HG03097 (cell line): Measurements from ENCODE around the gene FBXO39.
"Not testable (repeated sequence)": the region's sequence is repeated elsewhere in the genome, so short reads cannot be mapped to it uniquely, and the experiment has no call there.

Experiments
- ATAC-seq: cut with Tn5 transposase; IDR thresholded peaks from one replicate; pipeline ENCODE4 v1.9.1; 2021; ENCODE audit not compliant: unreplicated experiment, low FRiP score

FBXO39 gene

GRCh38 chr17:6775871-6776405, at the start of gene FBXO39:
Gene FBXO39, plus strand, starts transcription at chr17:6776215. Its CDS starts 3,654 bp downstream, at chr17:6779869.
- no peak for ATAC-seq

- ATAC-seq = no peak
Observed at GRCh38 chr17:6729531-6729930, 46.5 kb upstream of the FBXO39 start.

DNA sequence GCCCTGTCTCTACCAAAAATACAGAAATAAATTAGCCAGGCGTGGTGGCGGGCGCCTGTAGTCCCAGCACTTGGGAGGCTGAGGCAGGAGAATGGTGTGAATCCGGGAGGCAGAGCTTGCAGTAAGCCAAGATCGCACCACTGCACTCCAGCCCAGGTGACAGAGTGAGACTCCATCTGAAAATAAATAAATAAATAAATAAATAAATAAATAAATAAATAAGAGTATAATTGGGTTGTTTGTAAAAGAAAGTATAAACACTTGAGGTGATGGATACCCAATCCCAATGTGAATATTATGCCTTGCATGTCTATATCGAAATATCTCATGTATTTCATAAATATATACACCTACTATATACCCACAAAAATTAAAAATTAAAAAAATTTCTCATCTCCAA, 29.4 kb upstream of the FBXO39 start:
- not testable (repeated sequence) for ATAC-seq

GRCh38 chr17:6748617-6749016, 27.4 kb upstream of the FBXO39 start:
- no peak for ATAC-seq

DNA sequence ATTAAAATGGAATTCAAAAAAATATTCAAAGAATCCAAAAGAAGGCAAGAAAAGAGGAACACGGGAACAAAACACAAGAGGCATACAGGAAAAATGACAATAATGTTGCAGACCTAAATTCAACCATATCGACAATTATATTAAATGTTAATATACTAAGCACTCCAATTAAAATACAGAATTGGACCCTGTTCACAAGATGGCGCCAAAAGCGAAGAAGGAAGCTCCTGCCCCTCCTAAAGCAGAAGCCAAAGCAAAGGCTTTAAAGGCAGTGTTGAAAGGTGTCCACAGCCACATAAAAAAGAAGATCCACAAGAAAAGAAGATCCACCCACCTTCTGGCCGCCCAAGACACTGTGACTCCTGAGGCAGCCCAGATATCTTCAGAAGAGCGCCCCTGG, 26.5 kb upstream of the FBXO39 start:
- ATAC-seq = no peak

- ATAC-seq = no peak
Observed at GRCh38 chr17:6752068-6752909, 23.7 kb upstream of the FBXO39 start.

DNA sequence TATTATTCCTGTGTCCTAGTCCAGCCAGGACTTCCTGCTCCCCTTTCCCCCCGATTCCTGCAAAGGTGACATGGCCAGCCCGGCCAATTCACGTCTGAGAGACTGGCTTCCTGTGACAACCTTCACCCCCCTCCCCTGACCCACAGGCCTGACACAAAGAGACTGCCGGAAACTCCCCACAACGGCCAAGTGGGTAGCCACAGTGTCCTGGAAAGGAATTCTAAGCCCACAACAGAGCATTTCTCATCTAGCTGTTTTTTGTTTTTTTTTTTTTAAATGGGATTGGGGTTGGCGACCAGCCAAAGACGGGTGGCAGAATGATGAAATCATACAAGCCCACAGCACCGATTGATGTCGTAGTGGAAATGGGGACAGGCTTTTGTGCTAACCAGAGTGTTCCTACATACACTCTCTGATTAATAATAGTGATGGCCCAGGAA, 23.0 kb upstream of the FBXO39 start:
- no peak for ATAC-seq

- no peak for ATAC-seq
Observed at GRCh38 chr17:6753546-6753945, 22.5 kb upstream of the FBXO39 start.

DNA sequence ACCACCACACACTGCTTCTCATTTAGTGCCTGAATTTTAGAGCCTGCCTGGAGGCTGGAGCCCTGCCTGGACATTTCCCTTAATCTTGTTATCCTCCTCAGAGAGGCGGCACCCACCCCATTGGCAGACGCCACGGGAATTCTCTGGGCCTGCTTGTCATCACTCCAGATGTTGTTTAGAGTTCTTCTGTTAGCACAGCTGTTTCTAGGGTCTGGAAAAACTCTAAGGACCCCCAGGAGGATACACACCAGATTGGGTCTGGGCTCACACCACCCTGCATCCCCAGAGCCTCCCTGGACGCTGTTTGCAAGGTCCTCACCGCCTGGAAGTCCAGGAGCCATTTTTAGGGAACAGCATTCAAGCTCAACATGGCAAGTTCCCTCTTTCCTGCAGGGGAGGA, 20.7 kb upstream of the FBXO39 start:
- ATAC-seq = no peak

DNA sequence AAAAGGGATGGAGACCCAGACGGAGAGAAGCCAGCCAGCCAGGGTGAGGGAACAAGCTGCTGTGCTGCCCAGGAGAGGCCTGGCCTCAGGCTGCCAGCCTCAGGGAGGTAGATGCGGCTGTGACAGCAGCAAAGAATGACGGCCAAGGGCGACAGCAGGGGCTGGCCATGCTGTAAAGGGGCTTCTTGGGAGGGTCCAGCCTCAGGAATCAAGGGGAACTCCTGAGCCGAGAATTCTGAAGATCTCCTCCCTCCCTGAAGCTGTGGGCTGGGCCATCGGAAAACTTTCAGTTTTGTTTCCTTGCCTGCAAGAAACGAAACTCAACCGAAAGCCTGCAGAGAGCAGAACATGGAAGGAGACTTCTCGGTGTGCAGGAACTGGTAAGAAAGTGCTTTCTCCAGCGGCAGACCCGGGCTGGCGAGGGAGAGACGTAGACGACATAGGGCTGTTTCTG, 20.3 kb upstream of the FBXO39 start, which contains the start of gene XAF1:
Gene XAF1, plus strand, starts transcription at position 316 of the 454 bp plus-strand sequence. Its CDS starts 33 bp downstream, at position 349.
- ATAC-seq = no peak

- no peak for ATAC-seq
Observed at GRCh38 chr17:6756425-6757031, 19.5 kb upstream of the FBXO39 start.

DNA sequence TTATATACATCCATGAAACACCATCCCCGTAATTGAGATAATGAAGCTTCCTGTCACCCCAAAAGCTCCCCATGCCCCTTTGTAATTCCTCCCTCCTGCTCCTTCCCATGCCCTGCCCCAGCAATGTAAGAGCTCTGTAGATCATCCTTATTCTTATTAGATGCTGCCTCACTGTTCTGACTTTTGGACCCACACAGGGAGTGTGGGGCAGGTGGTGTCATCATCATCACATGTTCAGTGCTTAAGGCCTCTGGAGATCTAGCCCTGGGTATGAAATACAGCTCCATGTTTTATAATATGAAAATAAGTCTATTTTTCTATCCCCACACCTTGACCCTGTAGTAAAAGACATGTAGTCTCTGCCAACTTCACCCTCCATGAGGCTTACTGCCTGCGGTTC, 18.3 kb upstream of the FBXO39 start:
- no peak for ATAC-seq

- no peak for ATAC-seq
Observed at GRCh38 chr17:6761779-6762178, 14.2 kb upstream of the FBXO39 start.

DNA sequence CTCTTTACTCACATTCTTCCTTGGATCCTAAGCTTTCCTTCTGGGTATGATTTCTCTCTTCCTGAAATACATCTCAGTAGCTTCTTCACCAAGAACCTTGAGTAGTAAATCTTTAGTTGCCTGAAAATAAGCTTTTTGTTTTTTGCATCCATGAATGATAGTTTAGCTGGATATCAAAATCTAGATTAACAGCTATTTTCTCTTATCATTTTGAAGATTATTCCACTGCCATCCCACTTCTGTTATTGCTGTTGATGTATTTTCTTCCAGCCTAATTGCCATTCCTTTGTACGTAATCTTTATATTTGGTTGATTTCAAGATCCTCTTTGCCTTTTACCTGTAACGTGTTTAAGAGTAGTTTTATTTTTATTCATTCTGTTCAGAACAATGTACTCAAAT, 7.6 kb upstream of the FBXO39 start:
- ATAC-seq = no peak

- ATAC-seq = no peak
Observed at GRCh38 chr17:6772016-6772415, 4.0 kb upstream of the FBXO39 start.

DNA sequence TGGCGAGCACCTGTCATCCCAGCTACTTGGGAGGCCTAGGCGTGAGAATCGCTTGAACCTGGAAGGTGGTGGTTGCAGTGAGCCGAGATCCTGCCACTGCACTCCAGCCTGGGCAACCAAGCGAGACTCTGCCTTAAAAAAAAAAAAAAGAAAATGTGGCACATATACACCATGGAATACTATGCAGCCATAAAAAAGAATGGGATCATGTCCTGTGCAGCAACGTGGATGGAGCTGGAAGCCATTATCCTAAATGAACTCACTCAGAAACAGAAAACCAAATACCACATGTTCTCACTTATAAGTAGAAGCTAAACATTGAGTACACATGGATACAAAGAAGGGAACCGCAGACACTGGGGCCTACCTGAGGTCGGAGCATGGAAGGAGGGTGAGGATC, 1.1 kb upstream of the FBXO39 start:
- ATAC-seq = not testable (repeated sequence)

DNA sequence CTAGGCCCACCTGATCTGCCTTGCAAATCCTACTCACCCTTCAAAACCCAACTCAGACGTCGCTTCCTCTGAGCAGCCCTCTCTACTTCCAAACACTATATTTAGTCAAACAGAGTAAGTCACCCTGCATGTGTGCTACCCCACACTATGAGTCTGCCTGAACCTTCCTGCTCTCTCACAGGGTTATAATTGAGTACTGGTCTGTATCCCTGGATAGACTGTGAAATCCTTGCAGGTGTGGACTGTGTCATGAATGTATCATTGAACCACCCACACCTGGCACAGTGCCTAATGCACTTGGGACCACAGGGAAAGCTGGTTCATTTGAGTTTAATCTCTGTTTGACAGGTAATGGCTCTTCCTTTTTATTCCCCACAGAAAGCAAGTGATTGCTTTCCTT, 3.4 kb downstream of the FBXO39 start:
- ATAC-seq = no peak

DNA sequence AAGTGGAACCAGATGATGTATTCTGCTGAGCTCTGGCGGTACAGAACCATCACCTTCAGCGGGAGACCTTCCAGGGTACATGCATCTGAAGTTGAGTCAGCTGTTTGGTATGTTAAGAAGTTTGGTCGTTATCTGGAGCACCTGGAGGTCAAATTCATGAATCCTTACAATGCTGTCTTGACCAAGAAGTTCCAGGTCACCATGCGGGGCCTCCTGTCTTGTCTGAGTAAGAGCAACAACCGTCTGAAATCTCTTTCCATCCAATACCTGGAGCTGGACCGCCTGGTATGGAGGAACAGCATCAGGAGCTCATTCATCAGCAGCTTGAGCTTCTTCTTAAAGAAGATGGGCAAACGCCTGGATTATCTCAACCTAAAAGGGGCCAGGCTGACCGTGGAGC, 4.0 kb downstream of the FBXO39 start:
- ATAC-seq = no peak

- ATAC-seq = no peak
Observed at GRCh38 chr17:6780886-6781285, 4.9 kb downstream of the FBXO39 start.

GRCh38 chr17:6782244-6782643, 6.2 kb downstream of the FBXO39 start:
- no peak for ATAC-seq

- no peak for ATAC-seq
Observed at GRCh38 chr17:6786618-6787017, 10.6 kb downstream of the FBXO39 start.
